GM12891 (cell line): Measurements from ENCODE around the gene TMEM63B.

Source experiments
- POLR2AphosphoS5 ChIP-seq: IDR thresholded peaks from 2 replicates; pipeline ENCODE4 v1.6.1; 2011; ENCODE audit warnings: low read depth, low read length, control low read depth
- TAF1 ChIP-seq: IDR thresholded peaks from 2 replicates; pipeline ENCODE4 v1.6.1; 2011; ENCODE audit warnings: low read depth, low read length, control low read depth

DNA sequence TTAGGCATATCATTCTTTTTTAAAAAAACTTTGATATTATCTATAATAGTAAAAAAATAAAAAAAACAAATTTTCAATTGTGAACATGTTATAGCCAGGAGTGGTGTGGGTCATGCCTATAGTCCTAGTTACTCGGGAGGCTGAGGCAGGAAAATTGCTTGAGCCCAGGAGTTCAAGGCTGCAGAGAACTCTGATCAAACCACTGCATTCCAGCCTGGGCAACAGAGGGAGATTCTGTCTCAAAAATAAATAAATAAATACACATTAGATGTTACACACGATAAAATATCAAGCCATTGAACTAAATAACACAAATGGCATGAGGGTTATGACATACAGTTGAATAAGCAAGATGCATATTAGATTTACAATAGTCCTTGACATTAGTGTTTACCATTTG, 61.5 kb downstream of the TMEM63B start:
- TF ChIP-seq TAF1 = no peak
- TF ChIP-seq POLR2AphosphoS5 = no peak
